ENCODE data around the gene SLC16A11.

GRCh38 chr17:7067198-7067597 is 23.3 kb upstream of the SLC16A11 start:
- no peak for TF ChIP-seq CTCF (conservative IDR thresholded peaks at IDR 0.05; ENCODE audit: low read length)
- TF ChIP-seq EZH2phosphoT487 (IDR thresholded peaks at IDR 0.05; ENCODE audit: borderline replicate concordance), result no peak

Measured in Loucy (cell line).